BJ (cell line): ENCODE results near the gene PHB1. TPM values are rescaled to one million over a fixed set of nuclear protein-coding genes. Genes with fewer than 3 reads are reported as not detected.
"Not testable (repeated sequence)": the region's sequence is repeated elsewhere in the genome, so short reads cannot be mapped to it uniquely, and the experiment has no call there.

Experiments
- CTCF ChIA-PET: fragments of 350-600 bp; formaldehyde crosslinking; extraction: SDS; loops from one replicate; lab custom pipeline; 2021; ENCODE audit warnings: antibody characterized with exemption, inconsistent platforms; lab: Yijun Ruan, JAX
- POLR2A ChIA-PET: fragments of 300-600 bp; sonication (Branson Sonifier 250); formaldehyde crosslinking; extraction: SDS; loops from one replicate; lab custom pipeline; 2021; ENCODE audit warnings: antibody characterized with exemption; lab: Charles Lee
- DNase-seq: peaks from one replicate; pipeline ENCODE4 v3.0.0-alpha.2; 2011; ENCODE audit warnings: low read depth
- H3K27me3 ChIP-seq: 2 replicates; pipeline ENCODE4 v1.6.0; 2011; ENCODE audit warnings: low read length; ENCODE audit not compliant: control insufficient read depth, insufficient read depth
- H3K36me3 ChIP-seq: 2 replicates; pipeline ENCODE4 v1.5.1; 2011; ENCODE audit warnings: low read length; ENCODE audit not compliant: control insufficient read depth, insufficient read depth
- H3K4me3 ChIP-seq: 2 replicates; pipeline ENCODE4 v1.5.1; 2011; ENCODE audit warnings: low read depth, mild to moderate bottlenecking, control low read depth, low read length
- CTCF ChIP-seq: IDR thresholded peaks from 2 replicates; pipeline ENCODE4 v1.5.1; 2011; ENCODE audit warnings: low read depth, mild to moderate bottlenecking, control low read depth, inconsistent platforms, low read length, moderate library complexity; ENCODE audit not compliant: insufficient read depth
- polyA plus RNA-seq: library from polyadenylated mRNA; depleted of rRNA; stranded (reverse); fragments of >200 nt; gene quantifications from 2 replicates; pipeline ENCODE4 v1.2.3, GENCODE V29; 2011

PHB1 gene
- polyA plus RNA-seq, 1 experiment: 369 TPM

GRCh38 chr17:49369760-49370159 lies 44.9 kb downstream of the PHB1 start:
- no peak overlapping the region for H3K4me3 ChIP-seq
- H3K36me3 ChIP-seq: no peaks in the 10 kb centered on the region
- TF ChIP-seq CTCF: no peak
- ChIA-PET CTCF (interaction anchor here (0.6 to 1.7 kb wide), 6 partner anchors 10 to 525 kb away, joined by 3 to 8 read pairs (median 4); no protein-coding TSS in a partner anchor), POLR2A (no interaction called here)
- no peaks in the 10 kb centered on the region for H3K27me3 ChIP-seq
- DNase-seq: no peak

DNA sequence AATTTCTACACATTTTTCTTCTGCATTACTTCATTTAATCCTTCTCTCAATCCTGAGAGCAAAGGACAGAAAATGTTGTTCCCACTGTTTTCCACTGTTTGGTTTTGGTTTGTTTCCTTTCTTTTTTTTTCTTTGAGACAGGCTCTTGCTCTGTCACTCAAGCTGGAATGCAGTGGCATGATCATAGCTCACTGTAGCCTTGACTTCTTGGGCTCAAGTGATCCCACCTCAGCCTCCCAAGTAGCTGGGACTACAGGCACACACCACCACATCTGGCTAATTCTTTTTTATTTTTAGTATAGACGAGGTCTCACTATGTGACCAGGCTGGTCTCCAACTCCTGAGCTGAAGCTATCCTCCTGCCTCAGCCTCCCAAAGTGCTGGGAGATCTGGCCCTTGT lies 45.6 kb downstream of the PHB1 start:
- ChIA-PET POLR2A (no interaction called here), CTCF (interaction anchor here (0.6 to 1.7 kb wide), 10 partner anchors 7 to 871 kb away, joined by 3 to 8 read pairs (median 4); no protein-coding TSS in a partner anchor)
- Histone ChIP-seq H3K27me3 (no peaks in the 10 kb centered on the region), H3K36me3 (no peaks in the 10 kb centered on the region), H3K4me3 (no peak overlapping the region)
- no peak for TF ChIP-seq CTCF
- no peak for DNase-seq

DNA sequence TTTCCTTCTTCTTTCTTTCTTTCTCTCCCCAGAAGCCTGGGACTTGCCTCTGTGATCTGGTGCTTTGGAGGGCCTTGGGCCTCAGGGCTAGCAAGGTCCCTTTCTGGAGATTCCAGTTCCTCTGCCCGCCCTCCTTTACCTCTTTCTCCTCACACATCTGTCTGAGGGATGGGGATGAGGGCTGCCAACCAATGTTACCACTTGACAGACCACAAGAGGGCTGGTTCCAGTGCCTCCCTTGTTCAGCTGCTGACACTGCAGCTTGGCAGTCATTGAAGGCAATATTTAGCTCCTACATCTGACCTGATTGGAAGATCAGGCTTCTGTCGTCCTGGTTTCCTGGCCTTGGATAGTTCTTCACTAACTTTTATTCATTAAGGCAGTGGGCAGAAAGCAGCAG lies 49.0 kb downstream of the PHB1 start:
- POLR2A ChIA-PET: no interaction called here
- CTCF ChIA-PET: interaction anchor here (1.4 to 1.9 kb wide), 2 partner anchors 10 to 50 kb away, joined by 3 to 6 read pairs; no protein-coding TSS in a partner anchor
- TF ChIP-seq CTCF: no peak
- Histone ChIP-seq H3K4me3 (no peak overlapping the region), H3K36me3 (no peaks in the 10 kb centered on the region), H3K27me3 (no peaks in the 10 kb centered on the region)
- DNase-seq: no peak

DNA sequence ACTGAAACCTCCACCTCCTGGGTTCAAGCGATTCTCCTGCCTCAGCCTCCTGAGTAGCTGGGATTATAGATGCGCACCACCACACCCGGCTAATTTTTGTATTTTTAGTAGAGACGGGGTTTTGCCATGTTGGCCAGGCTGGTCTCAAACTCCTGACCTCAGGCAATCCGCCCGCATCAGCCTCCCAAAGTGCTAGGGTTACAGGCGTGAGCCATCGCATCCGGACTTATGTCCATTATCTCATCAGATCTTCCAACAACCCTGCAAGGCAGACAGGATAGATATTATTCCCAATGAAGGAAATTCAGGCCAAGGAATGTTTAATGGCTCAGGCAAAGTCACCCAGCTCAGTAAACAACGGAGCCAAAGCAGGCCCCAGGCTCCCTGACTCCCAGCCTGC lies 49.6 kb downstream of the PHB1 start:
- CTCF ChIA-PET: interaction anchor here (1.4 kb wide), 1 partner anchor 11 kb away, joined by 6 read pairs; no protein-coding TSS in a partner anchor
- DNase-seq, POLR2A ChIA-PET, H3K4me3 ChIP-seq, H3K36me3 ChIP-seq, H3K27me3 ChIP-seq: not testable (repeated sequence)

- H3K4me3 ChIP-seq: no peak overlapping the region
- H3K27me3 ChIP-seq: no peaks in the 10 kb centered on the region
- no peaks in the 10 kb centered on the region for H3K36me3 ChIP-seq
- CTCF ChIA-PET: no interaction called here
- DNase-seq: no peak
- POLR2A ChIA-PET: no interaction called here
- no peak for TF ChIP-seq CTCF
Observed at GRCh38 chr17:49364119-49364518, 50.6 kb downstream of the PHB1 start.

GRCh38 chr17:49363251-49363650 lies 51.4 kb downstream of the PHB1 start:
- Histone ChIP-seq H3K36me3 (no peaks in the 10 kb centered on the region), H3K4me3 (no peak overlapping the region), H3K27me3 (no peaks in the 10 kb centered on the region)
- DNase-seq: no peak
- ChIA-PET CTCF (interaction anchor here (1.1 kb wide), 1 partner anchor 47 kb away, joined by 4 read pairs; no protein-coding TSS in a partner anchor), POLR2A (no interaction called here)
- no peak for TF ChIP-seq CTCF
